Gastroesophageal sphincter (tissue), 4 donors: Measurements from ENCODE around the gene RTBDN. TPM values are rescaled to one million over a fixed set of nuclear protein-coding genes. Genes with fewer than 3 reads are reported as not detected.

Source experiments
- ATAC-seq: fragments of 150-250 bp; one replicate; pipeline ENCODE4 v1.9.1; 2016; ENCODE audit warnings: mild to moderate bottlenecking, moderate library complexity
- H3K27ac ChIP-seq, 4 donors: fragments of 200-600 bp; sonication (generic) in 3 of 4; 1 replicate in 3 of 4; 2 replicates in 1 of 4; pipeline ENCODE4 v1.5.1; 2016 to 2019
- H3K27me3 ChIP-seq: fragments of 200-600 bp; sonication (generic); one replicate; pipeline ENCODE4 v1.5.1; 2019
- H3K36me3 ChIP-seq, 2 donors: fragments of 200-600 bp; sonication (generic); one replicate each; pipeline ENCODE4 v1.5.1; 2019; ENCODE audit warnings: control low read depth in 1 of 2
- H3K4me1 ChIP-seq, 3 donors: fragments of 200-600 bp; sonication (generic); 1 replicate in 2 of 3; 2 replicates in 1 of 3; pipeline ENCODE4 v1.5.1; 2016 to 2019; ENCODE audit warnings: control low read depth in 2 of 3
- H3K4me3 ChIP-seq, 2 donors: fragments of 200-600 bp; sonication (generic); one replicate each; pipeline ENCODE4 v1.5.1; 2019; ENCODE audit warnings: mild to moderate bottlenecking in 1 of 2, moderate library complexity in 1 of 2
- H3K9me3 ChIP-seq, 3 donors: fragments of 200-600 bp; sonication (generic); one replicate each; pipeline ENCODE4 v1.5.1; 2017 to 2019; ENCODE audit warnings: control low read depth in 2 of 3
- CTCF ChIP-seq, 4 experiments: fragments of 200-600 bp in 2 of 4; fragments of 450-650 bp in 2 of 4; sonication (generic) in 1 of 4; IDR thresholded peaks; one replicate each; pipeline ENCODE4 v1.5.1; 2017 to 2019; ENCODE audit warnings: antibody characterized with exemption in 4 of 4, mild to moderate bottlenecking in 2 of 4, moderate library complexity in 2 of 4
- EP300 ChIP-seq: sonication (generic); formaldehyde crosslinking; IDR thresholded peaks from one replicate; pipeline ENCODE4 v1.6.1; 2017; ENCODE audit warnings: antibody characterized with exemption, mild to moderate bottlenecking
- POLR2A ChIP-seq, 2 donors: fragments of 450-650 bp; IDR thresholded peaks; one replicate each; pipeline ENCODE4 v1.6.1; 2017; ENCODE audit warnings: antibody characterized with exemption in 2 of 2, mild to moderate bottlenecking in 2 of 2, moderate library complexity in 1 of 2
- POLR2AphosphoS5 ChIP-seq: sonication (generic); formaldehyde crosslinking; IDR thresholded peaks from one replicate; pipeline ENCODE4 v1.6.1; 2017; ENCODE audit warnings: antibody characterized with exemption
- WGBS, 2 donors: methylation state at CpG; one replicate each; pipeline ENCODE4 v1.1.5; 2018; ENCODE audit warnings: low coverage in 1 of 2; 5-methylcytosine and 5-hydroxymethylcytosine counted together
- total RNA-seq, 4 donors: library from RNA; depleted of rRNA; stranded (reverse); fragments of >200 nt; gene quantifications; one replicate each; pipeline ENCODE4 v1.1.0, GENCODE V29; 2016

Gene RTBDN
- total RNA-seq, 4 donors from 2014 or later, result 1.1 TPM; not detected in 3

GRCh38 chr19:12865746-12866415 lies 31.5 kb upstream of the RTBDN start:
- Histone ChIP-seq H3K4me3 (no peak overlapping the region), H3K27ac (no peak overlapping the region), H3K4me1 (peaks cover 0 to 13% (median 5%) of the 10 kb centered on the region in 3 donors), H3K9me3 (no peaks in the 10 kb centered on the region), H3K27me3 (peaks cover 33% of the 10 kb centered on the region), H3K36me3 (no peaks in the 10 kb centered on the region)
- 75 to 80% methylated on average over 1 to 7 of the region's 19 CpGs for WGBS, 2 donors
- no peak for TF ChIP-seq POLR2A (IDR thresholded peaks at IDR 0.05)
- TF ChIP-seq EP300, result no peak
- TF ChIP-seq POLR2AphosphoS5, result no peak
- no peak for TF ChIP-seq CTCF (IDR thresholded peaks at IDR 0.05)
- ATAC-seq, result no peak

- no peak for ATAC-seq
Measured at GRCh38 chr19:12864721-12865715, 30.6 kb upstream of the RTBDN start.

GRCh38 chr19:12864143-12864542 lies 29.8 kb upstream of the RTBDN start:
- 60 to 85% methylated on average over 1 to 3 of the region's 4 CpGs for WGBS, 2 donors
- TF ChIP-seq EP300 (no peak), CTCF (IDR thresholded peaks at IDR 0.05) (no peak), POLR2AphosphoS5 (no peak), POLR2A (IDR thresholded peaks at IDR 0.05) (no peak)
- Histone ChIP-seq H3K27me3 (peaks cover 31% of the 10 kb centered on the region), H3K27ac (no peak overlapping the region), H3K36me3 (no peaks in the 10 kb centered on the region), H3K9me3 (no peaks in the 10 kb centered on the region), H3K4me1 (peaks cover 0 to 13% (median 5%) of the 10 kb centered on the region in 3 donors), H3K4me3 (no peak overlapping the region)
- no peak for ATAC-seq

More at GRCh38 chr19:12864721-12865715, 30.6 kb upstream of the RTBDN start:
- H3K36me3 ChIP-seq, result no peaks in the 10 kb centered on the region
- H3K4me1 ChIP-seq, result peaks cover 0 to 13% (median 5%) of the 10 kb centered on the region in 3 donors
- TF ChIP-seq EP300 (no peak), POLR2AphosphoS5 (no peak), CTCF (IDR thresholded peaks at IDR 0.05) (no peak), POLR2A (IDR thresholded peaks at IDR 0.05) (no peak)
- no peaks in the 10 kb centered on the region for H3K9me3 ChIP-seq
- H3K4me3 ChIP-seq, result no peak overlapping the region
- H3K27ac ChIP-seq, result no peak overlapping the region
- 91% methylated on average over 4 of the region's 34 CpGs; no CpG with 5 or more reads in 1 of the 2 donors for WGBS, 2 donors
- H3K27me3 ChIP-seq, result peaks cover 33% of the 10 kb centered on the region

- TF ChIP-seq EP300, result no peak
- TF ChIP-seq POLR2A (IDR thresholded peaks at IDR 0.05), result no peak
- TF ChIP-seq POLR2AphosphoS5, result no peak
- no peak for TF ChIP-seq CTCF (IDR thresholded peaks at IDR 0.05)
- H3K27me3 ChIP-seq, result no peaks in the 10 kb centered on the region
- H3K4me1 ChIP-seq, result no peaks in the 10 kb centered on the region
- no peak overlapping the region for H3K4me3 ChIP-seq
- no peak overlapping the region for H3K27ac ChIP-seq
- no peak for ATAC-seq
- no peaks in the 10 kb centered on the region for H3K36me3 ChIP-seq
- 43 to 53% methylated on average over 6 of the region's 7 CpGs for WGBS, 2 donors
- H3K9me3 ChIP-seq, result peaks cover 0 to 8% (median 0%) of the 10 kb centered on the region in 3 donors
Measured at GRCh38 chr19:12859546-12859945, 25.2 kb upstream of the RTBDN start.
